ENCODE results near the gene FAM151A.

DNA sequence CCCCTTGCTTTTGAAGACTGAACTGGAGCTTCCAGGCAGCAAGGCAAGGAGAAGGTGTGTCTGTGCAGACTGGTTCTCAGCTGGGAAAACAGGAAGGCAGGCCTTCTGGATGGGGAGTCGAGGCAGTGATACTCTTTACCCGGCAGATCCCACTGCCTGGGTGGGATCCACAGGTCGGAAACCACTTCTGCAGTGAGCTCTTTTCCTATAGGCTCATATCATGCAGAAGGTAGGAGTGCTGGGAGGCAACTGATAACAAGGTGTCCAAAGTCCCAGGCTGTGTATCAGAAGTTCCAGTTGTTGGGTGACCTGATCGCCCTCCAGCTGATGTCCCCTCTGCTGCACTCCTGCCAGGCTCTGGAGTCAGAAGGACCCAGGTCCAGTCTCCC is 58.2 kb downstream of the FAM151A start:
- no peak for TF ChIP-seq POLR2A (IDR thresholded peaks at IDR 0.05)
- TF ChIP-seq, protein P1, sequence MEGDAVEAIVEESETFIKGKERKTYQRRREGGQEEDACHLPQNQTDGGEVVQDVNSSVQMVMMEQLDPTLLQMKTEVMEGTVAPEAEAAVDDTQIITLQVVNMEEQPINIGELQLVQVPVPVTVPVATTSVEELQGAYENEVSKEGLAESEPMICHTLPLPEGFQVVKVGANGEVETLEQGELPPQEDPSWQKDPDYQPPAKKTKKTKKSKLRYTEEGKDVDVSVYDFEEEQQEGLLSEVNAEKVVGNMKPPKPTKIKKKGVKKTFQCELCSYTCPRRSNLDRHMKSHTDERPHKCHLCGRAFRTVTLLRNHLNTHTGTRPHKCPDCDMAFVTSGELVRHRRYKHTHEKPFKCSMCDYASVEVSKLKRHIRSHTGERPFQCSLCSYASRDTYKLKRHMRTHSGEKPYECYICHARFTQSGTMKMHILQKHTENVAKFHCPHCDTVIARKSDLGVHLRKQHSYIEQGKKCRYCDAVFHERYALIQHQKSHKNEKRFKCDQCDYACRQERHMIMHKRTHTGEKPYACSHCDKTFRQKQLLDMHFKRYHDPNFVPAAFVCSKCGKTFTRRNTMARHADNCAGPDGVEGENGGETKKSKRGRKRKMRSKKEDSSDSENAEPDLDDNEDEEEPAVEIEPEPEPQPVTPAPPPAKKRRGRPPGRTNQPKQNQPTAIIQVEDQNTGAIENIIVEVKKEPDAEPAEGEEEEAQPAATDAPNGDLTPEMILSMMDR (IDR thresholded peaks at IDR 0.05): no peak
